ENCODE data around the gene PDE11A. TPM values are rescaled to one million over a fixed set of nuclear protein-coding genes. Genes with fewer than 3 reads are reported as not detected.

Gene PDE11A
- total RNA-seq, 2 donors from 2014 or later = 1.8 to 1.9 TPM

GRCh38 chr2:177640423-177640822 lies 432.2 kb downstream of the PDE11A start:
- ATAC-seq (peak; percentile 89), DNase-seq (no peak)
- intact Hi-C loops (cut with DNase I, micrococcal nuclease) = no loop called here

DNA sequence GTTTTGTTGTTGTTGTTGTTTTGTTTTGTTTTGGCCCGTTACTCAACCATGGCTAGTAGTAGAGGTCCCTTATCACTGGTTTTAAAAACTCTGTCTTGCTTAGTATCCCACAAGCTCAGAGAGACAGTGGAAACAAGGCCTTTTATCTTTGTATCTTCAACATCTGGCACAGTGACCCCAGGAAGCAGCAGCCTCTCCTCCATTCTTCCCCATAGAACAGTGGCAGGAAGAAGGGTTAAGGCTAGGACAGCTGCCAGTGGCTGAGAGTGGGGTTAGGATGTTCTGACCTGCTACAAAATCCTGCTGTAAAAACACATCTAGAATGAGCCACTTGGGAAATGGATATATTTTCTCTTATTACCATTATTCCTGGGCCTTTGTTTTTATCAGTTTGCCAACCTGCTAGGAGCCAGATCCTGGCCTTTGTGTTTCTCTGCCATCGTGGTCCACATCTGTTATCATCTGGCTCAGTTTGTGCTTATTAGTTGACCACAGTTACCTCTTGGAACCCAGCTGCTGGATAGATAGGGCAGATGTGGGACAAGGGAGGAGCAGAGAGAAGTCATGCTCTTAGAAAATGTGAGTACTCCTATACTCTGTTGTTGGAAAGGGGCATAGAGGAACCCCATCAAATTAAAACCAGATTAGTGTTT lies 433.2 kb downstream of the PDE11A start:
- ATAC-seq (no peak), DNase-seq (no peak)
- intact Hi-C loops (cut with DNase I, micrococcal nuclease) = no loop called here

GRCh38 chr2:177638507-177638906 lies 434.1 kb downstream of the PDE11A start:
- DNase-seq (no peak), ATAC-seq (no peak)
- intact Hi-C loops (cut with DNase I, micrococcal nuclease) = no loop called here

- intact Hi-C loops (cut with DNase I, micrococcal nuclease) = no loop called here
- ATAC-seq (no peak), DNase-seq (no peak)
These were observed 435.9 kb downstream of the PDE11A start for GRCh38 chr2:177636672-177637071.

- ATAC-seq (no peak), DNase-seq (no peak)
- intact Hi-C loops (cut with DNase I, micrococcal nuclease) = no loop called here
These were observed 436.9 kb downstream of the PDE11A start for GRCh38 chr2:177635696-177636095.

DNA sequence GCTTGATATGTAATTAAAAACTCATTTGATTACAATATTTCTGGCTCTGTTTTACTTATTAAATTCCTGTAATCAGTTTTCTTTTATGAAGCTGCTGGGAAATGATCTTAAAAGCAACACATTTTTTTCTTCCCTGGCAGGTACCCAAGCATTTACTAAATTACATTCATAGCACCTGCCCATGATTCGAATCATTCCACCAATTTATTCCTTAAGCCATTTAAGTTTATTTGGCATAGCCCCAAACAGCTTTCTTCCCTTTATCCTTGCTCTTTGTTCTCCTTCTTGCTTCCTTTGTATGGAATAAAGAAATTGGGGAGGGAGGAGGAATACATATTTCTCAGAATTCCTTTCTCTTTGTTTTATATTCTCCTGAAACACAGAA lies 438.7 kb downstream of the PDE11A start:
- intact Hi-C loops (cut with DNase I, micrococcal nuclease) = no loop called here
- no peak for DNase-seq
- no peak for ATAC-seq

DNA sequence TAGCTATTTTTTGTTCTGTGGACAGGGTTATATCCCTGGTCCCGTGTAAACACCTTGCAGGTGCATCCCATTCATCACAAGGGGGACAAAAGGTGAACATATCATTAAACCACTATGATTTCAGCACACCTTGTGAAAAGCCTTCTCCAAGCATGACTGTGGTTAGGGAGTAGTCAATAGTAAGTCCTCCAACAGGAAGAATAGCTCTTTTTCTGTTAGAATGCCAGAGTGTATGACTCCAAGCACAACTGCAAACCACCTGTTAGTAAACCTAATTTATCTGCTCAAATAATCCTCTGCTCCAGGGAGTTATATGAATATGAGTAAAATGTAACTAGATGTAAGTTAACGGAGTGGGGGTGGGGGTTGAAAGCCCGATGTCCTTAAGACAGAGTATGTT lies 439.5 kb downstream of the PDE11A start:
- DNase-seq (no peak), ATAC-seq (no peak)
- intact Hi-C loops (cut with DNase I, micrococcal nuclease) = no loop called here

DNA sequence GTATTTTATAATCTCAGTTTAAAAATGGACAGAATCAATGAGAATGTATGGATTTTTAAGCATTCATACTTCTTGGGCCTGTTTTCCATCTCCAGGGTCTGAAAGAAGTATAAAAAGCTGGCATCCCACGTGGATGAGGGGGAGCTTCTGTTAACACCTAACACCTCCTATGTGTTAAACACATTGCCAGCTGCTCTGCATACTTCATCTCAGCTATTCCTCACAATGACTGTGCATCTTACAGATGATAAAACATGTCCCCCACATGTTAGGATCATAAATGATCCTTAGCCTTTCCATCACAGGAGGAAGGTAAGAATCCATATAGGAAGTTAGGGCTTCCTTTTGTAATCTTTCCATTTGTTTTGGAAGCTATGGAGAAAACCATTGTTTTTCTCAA lies 440.9 kb downstream of the PDE11A start:
- ATAC-seq (no peak), DNase-seq (no peak)
- intact Hi-C loops (cut with DNase I, micrococcal nuclease) = no loop called here

GRCh38 chr2:177629357-177630024 lies 443.1 kb downstream of the PDE11A start:
- intact Hi-C loops (cut with DNase I, micrococcal nuclease) = no loop called here
- ATAC-seq (no peak), DNase-seq (no peak)

GRCh38 chr2:177628831-177629230 lies 443.7 kb downstream of the PDE11A start:
- intact Hi-C loops (cut with DNase I, micrococcal nuclease) = no loop called here
- DNase-seq (no peak), ATAC-seq (no peak)

DNA sequence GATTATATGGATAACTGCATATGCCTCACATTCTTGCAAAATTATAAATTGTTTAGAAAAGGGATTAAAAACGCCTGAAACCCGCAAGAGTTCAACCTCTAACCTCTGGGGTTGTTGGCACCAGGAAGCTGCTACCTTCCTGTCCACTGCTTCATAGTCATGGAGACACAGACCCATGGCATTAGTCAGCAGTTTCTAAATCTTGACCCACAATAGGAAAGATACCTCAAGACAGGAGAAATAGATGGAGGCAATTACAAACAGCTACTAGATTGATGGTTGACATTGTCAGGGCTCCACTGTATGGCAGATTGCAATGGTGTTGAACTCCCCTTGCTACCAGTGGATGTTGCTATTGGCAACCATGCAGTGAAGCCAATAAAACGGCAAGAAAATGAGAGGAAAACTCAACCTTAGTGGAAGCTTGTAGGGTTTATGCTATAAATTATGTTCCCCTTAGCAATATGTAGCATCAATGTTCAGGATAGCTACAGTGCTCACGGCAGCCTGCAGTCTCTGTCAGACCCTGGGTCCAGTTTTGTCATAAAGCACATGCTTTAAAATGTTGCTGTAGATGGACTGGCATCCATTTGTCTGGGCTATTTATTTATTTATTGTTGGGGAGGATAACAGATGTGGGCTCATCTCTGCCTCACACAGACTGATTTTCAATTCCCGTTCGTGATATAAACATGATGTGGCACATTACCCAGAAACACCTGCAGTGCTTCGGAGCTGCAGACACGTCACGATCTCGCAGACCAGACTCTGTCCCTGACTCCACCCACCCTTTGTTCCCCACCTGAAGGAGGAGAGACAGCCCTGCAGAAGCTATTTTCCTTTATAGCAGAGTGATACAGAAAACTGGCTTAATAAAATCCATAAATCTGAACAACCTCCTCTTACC lies 446.6 kb downstream of the PDE11A start:
- ATAC-seq (peak; percentile 30), DNase-seq (no peak)
- intact Hi-C loops (cut with DNase I, micrococcal nuclease) = no loop called here

DNA sequence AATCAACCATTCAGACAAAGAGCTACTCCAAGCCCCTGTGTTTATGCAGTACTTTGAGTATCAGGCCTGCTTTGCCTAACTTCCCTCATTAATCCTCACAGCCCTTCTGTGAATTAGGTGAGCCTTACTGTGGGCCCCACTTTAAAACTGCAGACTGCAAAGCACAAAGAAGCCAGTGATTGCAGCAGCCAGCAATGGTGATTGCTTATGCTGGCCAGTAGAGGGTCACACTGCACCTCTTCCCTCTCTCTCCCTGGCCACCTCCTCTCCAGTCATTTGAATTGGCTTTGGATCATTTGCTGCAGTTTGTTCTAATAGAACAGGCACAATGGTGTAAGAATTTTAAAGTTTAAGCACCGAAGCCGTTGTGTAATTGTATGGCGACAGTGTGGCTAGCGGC lies 450.1 kb downstream of the PDE11A start:
- DNase-seq (no peak), ATAC-seq (no peak)
- intact Hi-C loops (cut with DNase I, micrococcal nuclease) = no loop called here

DNA sequence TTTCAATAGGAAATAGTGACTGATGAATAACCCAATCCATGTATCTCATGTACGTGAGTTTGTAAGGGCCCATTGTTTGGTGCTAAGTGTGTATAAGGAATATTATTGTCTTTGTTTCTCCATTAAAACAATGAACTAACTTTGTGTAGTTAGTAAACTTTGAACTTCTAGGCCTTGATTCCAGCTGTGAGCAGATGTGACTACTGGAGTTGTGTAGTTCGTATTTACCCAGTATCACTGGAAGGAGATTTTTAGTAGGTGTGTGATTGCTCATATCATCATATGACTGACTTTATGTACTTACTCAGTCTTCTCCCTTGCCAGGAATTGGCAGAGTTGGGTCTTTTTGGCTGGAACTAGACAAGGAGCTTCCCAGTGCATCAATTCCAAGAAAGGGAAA lies 452.6 kb downstream of the PDE11A start:
- no peak for ATAC-seq
- intact Hi-C loops (cut with DNase I, micrococcal nuclease) = loop anchor here in 1 of 2 donors (10.0 kb wide), 1 partner anchor 65 kb away; a partner anchor contains a TSS
- DNase-seq = no peak

- intact Hi-C loops (cut with DNase I, micrococcal nuclease) = loop anchor here in 1 of 2 donors (10.0 kb wide), 1 partner anchor 65 kb away; a partner anchor contains a TSS
- ATAC-seq (no peak), DNase-seq (no peak)
These were observed 453.1 kb downstream of the PDE11A start for GRCh38 chr2:177619461-177619860.

- intact Hi-C loops (cut with DNase I, micrococcal nuclease) = loop anchor here in 1 of 2 donors (10.0 kb wide), 1 partner anchor 64 kb away; a partner anchor contains a TSS
- DNase-seq (peak; percentile 92 to 97), ATAC-seq (peak; percentile 97)
These were observed 454.0 kb downstream of the PDE11A start for GRCh38 chr2:177618255-177619253.

- no peak for DNase-seq
- intact Hi-C loops (cut with DNase I, micrococcal nuclease) = loop anchor here in 1 of 2 donors (10.0 kb wide), 1 partner anchor 63 kb away; a partner anchor contains a TSS
- ATAC-seq = no peak
These were observed 454.7 kb downstream of the PDE11A start for GRCh38 chr2:177617849-177618248.

- DNase-seq (no peak), ATAC-seq (no peak)
- intact Hi-C loops (cut with DNase I, micrococcal nuclease) = loop anchor here in 1 of 2 donors (10.0 kb wide), 1 partner anchor 62 kb away; a partner anchor contains a TSS
These were observed 455.8 kb downstream of the PDE11A start for GRCh38 chr2:177616731-177617130.

DNA sequence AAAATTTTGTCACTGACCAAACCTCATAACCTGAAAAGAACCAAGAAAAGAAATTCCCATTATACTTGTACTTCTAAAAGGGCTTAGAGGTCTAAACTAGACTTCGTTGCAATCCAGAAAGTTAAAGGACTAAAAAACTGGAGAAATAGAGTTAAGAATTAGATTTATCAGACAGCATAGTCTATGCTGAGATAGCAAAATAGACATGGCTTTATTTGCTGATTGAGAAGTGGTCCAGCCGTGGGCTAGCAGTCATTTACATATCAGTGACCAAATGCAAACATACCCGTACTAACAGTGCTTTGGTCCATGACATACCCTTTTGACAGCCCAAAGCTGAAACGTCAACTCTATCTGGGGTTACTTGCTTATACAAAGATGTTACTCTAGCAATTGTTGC lies 456.5 kb downstream of the PDE11A start:
- ATAC-seq (no peak), DNase-seq (no peak)
- intact Hi-C loops (cut with DNase I, micrococcal nuclease) = loop anchor here in 1 of 2 donors (10.0 kb wide), 1 partner anchor 61 kb away; a partner anchor contains a TSS
